ENCODE data around the gene TIMP2. TPM values are rescaled to one million over a fixed set of nuclear protein-coding genes. Genes with fewer than 3 reads are reported as not detected.

Gene TIMP2
- total and polyA plus RNA-seq, 2 donors (not counting 3 experiments of a cell fraction or from before 2014, with no cell fraction given), result 138 to 318 TPM

GRCh38 chr17:78892520-78892919 lies 32.7 kb downstream of the TIMP2 start:
- Histone ChIP-seq H4K20me1 (replicated peaks; ENCODE audit: control insufficient read depth, extremely low read depth, insufficient read depth, low read length) (no peaks in the 10 kb centered on the region), H3K4me3 (replicated peaks in 1 of 3; ENCODE audit: insufficient read depth in 1 of 3, low read depth in 1 of 3, low read length in 3 of 3) (no peak overlapping the region), H3K9me3 (replicated peaks; ENCODE audit: control insufficient read depth, insufficient read depth, low read length) (no peaks in the 10 kb centered on the region), H2AFZ (ENCODE audit: low read depth, low read length) (no peak overlapping the region), H3K9me1 (replicated peaks; ENCODE audit: control insufficient read depth, extremely low read depth, insufficient read depth, low read length) (no peaks in the 10 kb centered on the region), H3K9ac (replicated peaks; ENCODE audit: extremely low read depth, insufficient read depth, low read length) (no peak overlapping the region), H3K36me3 (ENCODE audit: control insufficient read depth in 2 of 2, extremely low read depth in 1 of 2, insufficient read depth in 2 of 2, low read length in 2 of 2) (peaks cover 0 to 7% of the 10 kb centered on the region in 2 experiments), H3K4me2 (ENCODE audit: insufficient read depth, low read length) (no peak overlapping the region), H3K27ac (ENCODE audit: insufficient read depth, low read depth, low read length) (no peak overlapping the region), H3K79me2 (ENCODE audit: control insufficient read depth, insufficient read depth, low read length) (peaks cover 2% of the 10 kb centered on the region), H3K27me3 (ENCODE audit: control insufficient read depth in 2 of 2, insufficient read depth in 2 of 2, low read length in 2 of 2) (no peaks in the 10 kb centered on the region), H3K4me1 (ENCODE audit: control insufficient read depth, extremely low read depth, insufficient read depth, low read length) (no peaks in the 10 kb centered on the region)
- intact Hi-C loops (cut with micrococcal nuclease) (no loop called here), dilution Hi-C loops (cut with MboI; ENCODE audit: extremely low pct_ligation_motif_present, low sequenced_read_pairs) (no loop called here)
- FAIRE-seq, result no peak
- no peak for DNase-seq (ENCODE audit: low read depth, low spot score)
- ChIA-PET POLR2A (no interaction called here), CTCF (interaction anchor here (1.3 kb wide), 1 partner anchor 27 kb away, joined by 3 read pairs; no protein-coding TSS in a partner anchor)
- no TSS peak for BruUV-seq (replicated peaks)
- no peak for TF ChIP-seq FOS (IDR thresholded peaks at IDR 0.05; ENCODE audit: borderline replicate concordance, insufficient read depth, low read length)
- TF ChIP-seq POLR2AphosphoS5 (IDR thresholded peaks at IDR 0.05; ENCODE audit: insufficient read depth, low read depth, low read length), result no peak
- TF ChIP-seq GATA2 (IDR thresholded peaks at IDR 0.05; ENCODE audit: insufficient read depth, insufficient read length, low read depth, low read length), result no peak
- no peak for TF ChIP-seq EZH2 (IDR thresholded peaks at IDR 0.05; ENCODE audit: borderline replicate concordance, low read depth, low read length, severe bottlenecking)
- no peak for TF ChIP-seq MAX (IDR thresholded peaks at IDR 0.05; ENCODE audit: insufficient read depth, insufficient read length)
- no peak for TF ChIP-seq POLR2A (IDR thresholded peaks at IDR 0.05; ENCODE audit: low read depth, low read length)

- peaks cover 2% of the 10 kb centered on the region for H3K79me2 ChIP-seq (ENCODE audit: control insufficient read depth, insufficient read depth, low read length)
- H3K27ac ChIP-seq (ENCODE audit: insufficient read depth, low read depth, low read length), result no peak overlapping the region
- POLR2A ChIA-PET, result no interaction called here
- no peak for DNase-seq (ENCODE audit: low read depth, low spot score)
- H3K9me1 ChIP-seq (replicated peaks; ENCODE audit: control insufficient read depth, extremely low read depth, insufficient read depth, low read length), result no peaks in the 10 kb centered on the region
- FAIRE-seq, result no peak
- H3K4me2 ChIP-seq (ENCODE audit: insufficient read depth, low read length), result no peak overlapping the region
- H3K4me3 ChIP-seq (replicated peaks in 1 of 3; ENCODE audit: insufficient read depth in 1 of 3, low read depth in 1 of 3, low read length in 3 of 3), result no peak overlapping the region
- peaks cover 0 to 7% of the 10 kb centered on the region in 2 experiments for H3K36me3 ChIP-seq (ENCODE audit: control insufficient read depth in 2 of 2, extremely low read depth in 1 of 2, insufficient read depth in 2 of 2, low read length in 2 of 2)
- H3K27me3 ChIP-seq (ENCODE audit: control insufficient read depth in 2 of 2, insufficient read depth in 2 of 2, low read length in 2 of 2), result no peaks in the 10 kb centered on the region
- no peaks in the 10 kb centered on the region for H4K20me1 ChIP-seq (replicated peaks; ENCODE audit: control insufficient read depth, extremely low read depth, insufficient read depth, low read length)
- dilution Hi-C loops (cut with MboI; ENCODE audit: extremely low pct_ligation_motif_present, low sequenced_read_pairs), result no loop called here
- BruUV-seq (replicated peaks), result no TSS peak
- no peak overlapping the region for H3K9ac ChIP-seq (replicated peaks; ENCODE audit: extremely low read depth, insufficient read depth, low read length)
- H3K9me3 ChIP-seq (replicated peaks; ENCODE audit: control insufficient read depth, insufficient read depth, low read length), result no peaks in the 10 kb centered on the region
- no peak overlapping the region for H2AFZ ChIP-seq (ENCODE audit: low read depth, low read length)
- CTCF ChIA-PET, result interaction anchor here (1.3 kb wide), 1 partner anchor 26 kb away, joined by 3 read pairs; no protein-coding TSS in a partner anchor
- TF ChIP-seq JUN (IDR thresholded peaks at IDR 0.05; ENCODE audit: borderline replicate concordance, insufficient read depth, insufficient read length, low read depth) (no peak), POLR2A (IDR thresholded peaks at IDR 0.05; ENCODE audit: low read depth, low read length) (no peak), MYC (IDR thresholded peaks at IDR 0.05; ENCODE audit: low read depth, low read length) (no peak), EZH2 (IDR thresholded peaks at IDR 0.05; ENCODE audit: borderline replicate concordance, low read depth, low read length, severe bottlenecking) (no peak), POLR2AphosphoS5 (IDR thresholded peaks at IDR 0.05; ENCODE audit: insufficient read depth, low read depth, low read length) (no peak)
- no peaks in the 10 kb centered on the region for H3K4me1 ChIP-seq (ENCODE audit: control insufficient read depth, extremely low read depth, insufficient read depth, low read length)
- intact Hi-C loops (cut with micrococcal nuclease), result no loop called here
Observed at GRCh38 chr17:78892062-78892456, 33.1 kb downstream of the TIMP2 start.
